HL-60 (cell line): ENCODE data around the gene AMN.

Experiments used
- POLR2AphosphoS5 ChIP-seq: IDR thresholded peaks from 2 replicates; pipeline ENCODE4 v1.6.1; 2012; ENCODE audit warnings: low read depth
- SPI1 ChIP-seq: IDR thresholded peaks from 2 replicates; pipeline ENCODE4 v1.6.1; 2012; ENCODE audit warnings: low read depth, mild to moderate bottlenecking, borderline replicate concordance
- TF ChIP-seq, protein P1 (sequence below): IDR thresholded peaks from one replicate; pipeline ENCODE4 v1.5.1; 2011; ENCODE audit warnings: low read length, control low read depth, inconsistent platforms; ENCODE audit not compliant: insufficient read depth

DNA sequence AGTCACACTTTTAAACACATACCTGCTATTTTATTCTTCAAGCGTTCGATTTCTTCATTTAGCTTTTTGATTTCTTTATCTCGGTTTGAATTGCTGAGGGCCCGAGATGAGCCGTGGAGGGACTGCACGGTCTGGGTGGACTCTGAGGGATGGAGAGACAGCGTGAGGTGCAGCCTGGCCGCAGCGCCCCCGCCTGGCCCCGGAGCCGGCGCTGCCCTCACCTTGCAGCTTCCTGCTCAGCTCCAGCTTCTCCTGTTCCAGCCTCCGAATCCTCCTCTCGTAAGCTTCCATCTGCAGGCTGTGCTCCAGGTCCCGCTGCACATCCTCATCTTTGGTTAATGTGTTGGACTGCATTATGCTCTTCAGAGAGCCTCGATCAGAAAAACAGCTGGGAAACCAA is 53.2 kb downstream of the AMN start:
- TF ChIP-seq SPI1 (no peak), POLR2AphosphoS5 (no peak)
- TF ChIP-seq, protein P1, sequence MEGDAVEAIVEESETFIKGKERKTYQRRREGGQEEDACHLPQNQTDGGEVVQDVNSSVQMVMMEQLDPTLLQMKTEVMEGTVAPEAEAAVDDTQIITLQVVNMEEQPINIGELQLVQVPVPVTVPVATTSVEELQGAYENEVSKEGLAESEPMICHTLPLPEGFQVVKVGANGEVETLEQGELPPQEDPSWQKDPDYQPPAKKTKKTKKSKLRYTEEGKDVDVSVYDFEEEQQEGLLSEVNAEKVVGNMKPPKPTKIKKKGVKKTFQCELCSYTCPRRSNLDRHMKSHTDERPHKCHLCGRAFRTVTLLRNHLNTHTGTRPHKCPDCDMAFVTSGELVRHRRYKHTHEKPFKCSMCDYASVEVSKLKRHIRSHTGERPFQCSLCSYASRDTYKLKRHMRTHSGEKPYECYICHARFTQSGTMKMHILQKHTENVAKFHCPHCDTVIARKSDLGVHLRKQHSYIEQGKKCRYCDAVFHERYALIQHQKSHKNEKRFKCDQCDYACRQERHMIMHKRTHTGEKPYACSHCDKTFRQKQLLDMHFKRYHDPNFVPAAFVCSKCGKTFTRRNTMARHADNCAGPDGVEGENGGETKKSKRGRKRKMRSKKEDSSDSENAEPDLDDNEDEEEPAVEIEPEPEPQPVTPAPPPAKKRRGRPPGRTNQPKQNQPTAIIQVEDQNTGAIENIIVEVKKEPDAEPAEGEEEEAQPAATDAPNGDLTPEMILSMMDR, result no peak
